Measurements from ENCODE around the gene TIMP2.
"Not testable (repeated sequence)": the region's sequence is repeated elsewhere in the genome, so short reads cannot be mapped to it uniquely, and the experiment has no call there.

TIMP2 gene

GRCh38 chr17:78891406-78892061 is 33.7 kb downstream of the TIMP2 start:
- no peak for TF ChIP-seq CTCF (IDR thresholded peaks at IDR 0.05; ENCODE audit: low read depth, low read length)
- no peak overlapping the region for H3K4me3 ChIP-seq (ENCODE audit: low read depth, low read length)

DNA sequence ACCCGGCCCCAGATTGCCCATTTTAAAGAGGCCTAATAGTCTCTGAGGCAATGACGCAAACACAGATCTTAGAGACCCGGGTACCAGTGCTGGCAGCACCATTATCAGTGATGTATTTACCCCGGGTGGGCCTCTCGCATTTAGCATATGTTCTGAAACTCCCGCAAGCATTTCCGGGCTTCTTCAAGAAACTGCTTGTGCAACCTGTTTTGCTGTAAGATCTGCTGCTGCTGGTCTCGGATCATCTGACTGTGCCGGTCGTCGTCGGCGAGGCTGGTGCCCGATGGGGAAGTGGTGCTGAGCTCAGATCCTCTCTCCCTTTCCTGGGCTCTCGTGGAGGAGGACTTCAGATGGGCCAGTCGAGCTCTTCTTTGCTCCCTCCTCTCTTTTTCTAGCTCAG is 34.7 kb downstream of the TIMP2 start:
- no peak for TF ChIP-seq CTCF (IDR thresholded peaks at IDR 0.05; ENCODE audit: low read depth, low read length)
- H3K4me3 ChIP-seq (ENCODE audit: low read depth, low read length) = no peak overlapping the region

GRCh38 chr17:78890096-78890495 is 35.1 kb downstream of the TIMP2 start:
- not testable (repeated sequence) for H3K4me3 ChIP-seq (ENCODE audit: low read depth, low read length)

- TF ChIP-seq CTCF (IDR thresholded peaks at IDR 0.05; ENCODE audit: low read depth, low read length) = no peak
- H3K4me3 ChIP-seq (ENCODE audit: low read depth, low read length) = no peak overlapping the region
These were observed 35.7 kb downstream of the TIMP2 start for GRCh38 chr17:78889531-78889930.

GRCh38 chr17:78888941-78889518 is 36.2 kb downstream of the TIMP2 start:
- no peak for TF ChIP-seq CTCF (IDR thresholded peaks at IDR 0.05; ENCODE audit: low read depth, low read length)
- H3K4me3 ChIP-seq (ENCODE audit: low read depth, low read length) = no peak overlapping the region

DNA sequence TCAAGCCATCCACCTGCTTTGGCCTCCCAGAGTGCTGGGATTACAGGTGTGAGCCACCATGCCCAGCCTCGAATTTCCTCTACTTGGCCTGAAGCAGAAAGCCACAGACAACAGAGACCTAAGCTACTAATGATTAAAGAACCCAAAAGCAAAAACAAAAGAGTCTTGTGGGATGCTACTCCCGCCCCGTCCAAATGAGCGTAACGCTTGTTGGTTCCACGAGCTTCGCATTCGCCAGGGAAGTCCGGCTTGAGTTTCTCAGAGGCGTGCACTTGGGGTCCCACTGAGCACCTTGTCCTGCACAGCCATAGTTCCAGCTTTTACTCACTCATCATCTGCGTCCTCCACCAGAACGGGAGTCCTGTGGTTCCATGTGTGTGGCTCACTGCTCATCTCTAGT is 38.2 kb downstream of the TIMP2 start:
- H3K4me3 ChIP-seq (ENCODE audit: low read depth, low read length) = no peak overlapping the region
- no peak for TF ChIP-seq CTCF (IDR thresholded peaks at IDR 0.05; ENCODE audit: low read depth, low read length)

DNA sequence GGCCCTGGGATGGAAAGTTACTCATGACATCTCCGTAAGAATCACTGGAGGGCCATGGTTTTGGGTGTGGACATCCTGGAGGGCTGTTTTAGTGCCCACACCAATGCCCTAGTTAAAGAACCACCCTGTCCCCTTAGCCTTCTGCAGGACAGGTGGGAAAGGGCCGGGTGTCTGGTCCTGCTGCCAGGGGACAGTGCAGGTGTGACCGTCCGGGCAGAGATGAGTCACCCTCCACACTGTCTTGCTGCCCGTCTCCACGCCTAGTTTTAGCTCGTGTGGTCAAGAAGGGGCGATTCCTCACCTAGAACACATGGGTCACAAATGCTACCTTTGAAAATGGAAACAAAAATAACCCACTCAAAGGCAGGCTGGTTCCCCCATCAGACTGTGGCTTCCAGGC is 39.2 kb downstream of the TIMP2 start:
- no peak for TF ChIP-seq CTCF (IDR thresholded peaks at IDR 0.05; ENCODE audit: low read depth, low read length)

More for the DNA sequence above, 39.2 kb downstream of the TIMP2 start:
- H3K4me3 ChIP-seq (ENCODE audit: low read depth, low read length) = no peak overlapping the region

All from WI38 (cell line).